Caco-2 (cell line): Measurements from ENCODE around the gene CAMSAP1. TPM values are rescaled to one million over a fixed set of nuclear protein-coding genes. Genes with fewer than 3 reads are reported as not detected.
A peak's percentile ranks its signal among the peaks of the same experiment; 100 is the strongest.

Experiments used
- BruUV-seq: library from RNA; stranded (reverse); fragments of 400-500 nt; replicated peaks from 2 replicates; lab custom pipeline; 2021; lab: Mats Ljungman, UMichigan
- CTCF ChIA-PET: fragments of 300-600 bp; sonication (Branson Sonifier 250); formaldehyde crosslinking; loops from one replicate; lab custom pipeline; 2022; ENCODE audit warnings: antibody characterized with exemption; lab: Charles Lee
- POLR2A ChIA-PET: fragments of 300-600 bp; sonication (Branson Sonifier 250); formaldehyde crosslinking; loops from one replicate; lab custom pipeline; 2022; ENCODE audit warnings: antibody characterized with exemption; lab: Charles Lee
- DNase-seq, 2 experiments: peaks; one replicate each; pipeline versions ENCODE4 v3.0.0 to v3.0.0-alpha.2; 2020 to 2022
- H3K27me3 ChIP-seq: replicated peaks from 2 replicates; pipeline ENCODE4 v1.6.0; 2011; ENCODE audit warnings: low read length; ENCODE audit not compliant: control insufficient read depth, insufficient read depth
- H3K36me3 ChIP-seq: 2 replicates; pipeline ENCODE4 v1.5.1; 2011; ENCODE audit warnings: low read length; ENCODE audit not compliant: control insufficient read depth, insufficient read depth
- H3K4me1 ChIP-seq: fragments of 250-450 bp; sonication (Bioruptor Pico); 2 replicates; pipeline ENCODE4 v1.5.1; 2020; ENCODE audit warnings: mild to moderate bottlenecking
- H3K4me3 ChIP-seq: 2 replicates; pipeline ENCODE4 v1.5.1; 2011; ENCODE audit warnings: low read depth, mild to moderate bottlenecking, control low read depth, low read length
- H3K9me3 ChIP-seq: fragments of 250-450 bp; sonication (Bioruptor Pico); 2 replicates; pipeline ENCODE4 v1.5.1; 2020; ENCODE audit warnings: mild to moderate bottlenecking, moderate library complexity
- H3K27ac Mint-ChIP-seq: one replicate; pipeline ENCODE4 v1.8.0; 2022; ENCODE audit warnings: mixed read lengths; ENCODE audit not compliant: unreplicated experiment
- H3K27me3 Mint-ChIP-seq: one replicate; pipeline ENCODE4 v1.8.0; 2022; ENCODE audit warnings: mixed read lengths; ENCODE audit not compliant: insufficient read depth, unreplicated experiment
- H3K36me3 Mint-ChIP-seq: one replicate; pipeline ENCODE4 v1.8.0; 2022; ENCODE audit warnings: mild to moderate bottlenecking, mixed read lengths; ENCODE audit not compliant: insufficient read depth, unreplicated experiment
- H3K4me1 Mint-ChIP-seq: one replicate; pipeline ENCODE4 v1.8.0; 2022; ENCODE audit warnings: low read depth, mixed read lengths; ENCODE audit not compliant: unreplicated experiment
- H3K4me3 Mint-ChIP-seq: one replicate; pipeline ENCODE4 v1.8.0; 2022; ENCODE audit warnings: mild to moderate bottlenecking, moderate library complexity, mixed read lengths; ENCODE audit not compliant: unreplicated experiment
- H3K9me3 Mint-ChIP-seq: one replicate; pipeline ENCODE4 v1.8.0; 2022; ENCODE audit warnings: mixed read lengths; ENCODE audit not compliant: unreplicated experiment
- intact Hi-C: fragments of 100-400 bp; cut with micrococcal nuclease; formaldehyde crosslinking; loops from one replicate; pipeline ENCODE4 v1.10.0; 2022; ENCODE audit not compliant: unreplicated experiment
- total RNA-seq: library from RNA; stranded (reverse); gene quantifications from 2 replicates; pipeline ENCODE4 v1.2.3, GENCODE V29; 2022
- TF ChIP-seq, protein P1 (sequence below), 2 experiments: fragments of 200-600 bp in 1 of 2; IDR thresholded peaks; 1 replicate in 1 of 2; 2 replicates in 1 of 2; pipeline versions ENCODE4 v1.5.1 to v1.8.0; 2011 to 2022; ENCODE audit warnings: antibody characterized with exemption in 1 of 2, control low read depth in 1 of 2, inconsistent platforms in 1 of 2, low read depth in 1 of 2, low read length in 1 of 2, mild to moderate bottlenecking in 1 of 2, moderate library complexity in 1 of 2; ENCODE audit not compliant: insufficient read depth in 1 of 2, severe bottlenecking in 1 of 2, unreplicated experiment in 1 of 2

CAMSAP1 gene
- total RNA-seq, 1 experiment from 2014 or later, result 31.3 TPM

DNA sequence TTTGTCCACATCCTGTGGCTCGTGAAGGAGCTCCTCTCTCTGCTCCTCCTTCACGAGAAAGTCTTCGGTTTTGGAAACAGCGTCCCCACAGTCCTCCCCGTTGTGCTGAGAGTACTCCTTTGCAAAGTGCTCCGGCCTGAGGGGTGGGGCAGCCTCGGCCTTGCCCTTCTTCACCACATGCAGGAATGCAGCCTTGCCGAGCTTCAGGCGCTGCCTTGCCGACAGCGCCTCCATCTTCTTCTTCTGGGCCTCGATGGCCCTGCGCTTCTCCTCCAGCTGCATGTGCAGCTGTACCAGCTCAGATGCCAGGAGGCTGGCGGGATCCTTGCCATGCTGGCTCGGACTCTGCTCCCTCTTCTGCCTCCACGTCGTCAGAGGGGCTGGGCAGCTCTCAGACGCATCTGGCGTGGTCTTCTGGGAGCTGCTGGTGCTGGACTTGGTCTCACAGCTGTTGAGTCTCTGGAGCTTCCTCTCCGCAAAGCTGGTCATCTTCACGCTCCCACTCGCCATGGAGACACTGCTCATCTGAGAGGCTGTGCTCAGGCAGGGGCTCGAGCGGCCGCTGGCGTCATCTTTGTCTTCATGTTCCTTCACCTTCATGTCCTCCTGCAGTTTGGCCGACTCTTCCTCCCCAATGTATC is 85.5 kb downstream of the CAMSAP1 start:
- no peaks in the 10 kb centered on the region for H3K4me1 ChIP-seq
- POLR2A ChIA-PET, result no interaction called here
- H3K36me3 ChIP-seq, result peaks cover 2% of the 10 kb centered on the region; the same call in 1 of the 2 replicates
- TF ChIP-seq, protein P1, sequence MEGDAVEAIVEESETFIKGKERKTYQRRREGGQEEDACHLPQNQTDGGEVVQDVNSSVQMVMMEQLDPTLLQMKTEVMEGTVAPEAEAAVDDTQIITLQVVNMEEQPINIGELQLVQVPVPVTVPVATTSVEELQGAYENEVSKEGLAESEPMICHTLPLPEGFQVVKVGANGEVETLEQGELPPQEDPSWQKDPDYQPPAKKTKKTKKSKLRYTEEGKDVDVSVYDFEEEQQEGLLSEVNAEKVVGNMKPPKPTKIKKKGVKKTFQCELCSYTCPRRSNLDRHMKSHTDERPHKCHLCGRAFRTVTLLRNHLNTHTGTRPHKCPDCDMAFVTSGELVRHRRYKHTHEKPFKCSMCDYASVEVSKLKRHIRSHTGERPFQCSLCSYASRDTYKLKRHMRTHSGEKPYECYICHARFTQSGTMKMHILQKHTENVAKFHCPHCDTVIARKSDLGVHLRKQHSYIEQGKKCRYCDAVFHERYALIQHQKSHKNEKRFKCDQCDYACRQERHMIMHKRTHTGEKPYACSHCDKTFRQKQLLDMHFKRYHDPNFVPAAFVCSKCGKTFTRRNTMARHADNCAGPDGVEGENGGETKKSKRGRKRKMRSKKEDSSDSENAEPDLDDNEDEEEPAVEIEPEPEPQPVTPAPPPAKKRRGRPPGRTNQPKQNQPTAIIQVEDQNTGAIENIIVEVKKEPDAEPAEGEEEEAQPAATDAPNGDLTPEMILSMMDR (IDR thresholded peaks at IDR 0.05; ENCODE audit: insufficient read depth in 1 of 2, low read depth in 1 of 2, low read length in 1 of 2, severe bottlenecking in 1 of 2, unreplicated experiment in 1 of 2), result no peak
- Mint-ChIP-seq H3K4me3 (no peak overlapping the region), H3K9me3 (no peaks in the 10 kb centered on the region), H3K36me3 (peaks cover 69% of the 10 kb centered on the region), H3K27ac (peak overlapping the region; percentile 64), H3K27me3 (no peaks in the 10 kb centered on the region), H3K4me1 (no peaks in the 10 kb centered on the region)
- H3K9me3 ChIP-seq, result no peaks in the 10 kb centered on the region
- TSS peak; percentile 46 for BruUV-seq
- intact Hi-C loops, result no loop called here
- H3K4me3 ChIP-seq, result no peak overlapping the region
- no peaks in the 10 kb centered on the region for H3K27me3 ChIP-seq
- CTCF ChIA-PET, result no interaction called here
- no peak for DNase-seq

DNA sequence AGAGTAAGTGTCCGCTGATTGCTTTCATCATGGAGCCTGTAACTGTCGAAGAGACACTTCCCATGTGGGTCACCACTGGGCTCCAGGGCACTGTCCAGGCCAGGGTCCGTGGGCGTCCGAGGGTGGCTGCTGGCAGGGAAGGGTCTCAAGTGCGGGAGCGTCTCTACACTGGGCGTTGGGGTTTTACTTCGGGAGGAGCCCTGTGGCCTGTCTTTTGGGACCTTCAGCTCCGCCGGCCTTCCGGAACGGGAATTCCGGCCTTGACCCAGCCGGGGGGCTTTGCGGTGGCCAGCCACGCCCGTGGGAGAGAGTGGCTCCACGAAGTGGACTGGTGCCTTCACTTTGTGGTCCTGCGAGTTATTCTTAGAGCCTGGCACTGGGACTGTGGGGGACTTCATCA is 86.2 kb downstream of the CAMSAP1 start:
- CTCF ChIA-PET, result interaction anchor here (1.0 kb wide), 1 partner anchor 20 kb away, joined by 4 read pairs; no protein-coding TSS in a partner anchor
- no peaks in the 10 kb centered on the region for H3K27me3 ChIP-seq
- TF ChIP-seq, protein P1 (IDR thresholded peaks at IDR 0.05; ENCODE audit: insufficient read depth in 1 of 2, low read depth in 1 of 2, low read length in 1 of 2, severe bottlenecking in 1 of 2, unreplicated experiment in 1 of 2), result no peak
- Mint-ChIP-seq H3K4me3 (no peak overlapping the region), H3K27ac (no peak overlapping the region), H3K4me1 (no peaks in the 10 kb centered on the region), H3K27me3 (no peaks in the 10 kb centered on the region), H3K36me3 (peaks cover 68% of the 10 kb centered on the region), H3K9me3 (no peaks in the 10 kb centered on the region)
- H3K9me3 ChIP-seq, result no peaks in the 10 kb centered on the region
- H3K4me1 ChIP-seq, result no peaks in the 10 kb centered on the region
- DNase-seq, result no peak
- BruUV-seq, result no TSS peak
- H3K36me3 ChIP-seq, result peaks cover 2% of the 10 kb centered on the region; the same call in 1 of the 2 replicates
- no peak overlapping the region for H3K4me3 ChIP-seq
- POLR2A ChIA-PET, result no interaction called here
- intact Hi-C loops, result no loop called here

DNA sequence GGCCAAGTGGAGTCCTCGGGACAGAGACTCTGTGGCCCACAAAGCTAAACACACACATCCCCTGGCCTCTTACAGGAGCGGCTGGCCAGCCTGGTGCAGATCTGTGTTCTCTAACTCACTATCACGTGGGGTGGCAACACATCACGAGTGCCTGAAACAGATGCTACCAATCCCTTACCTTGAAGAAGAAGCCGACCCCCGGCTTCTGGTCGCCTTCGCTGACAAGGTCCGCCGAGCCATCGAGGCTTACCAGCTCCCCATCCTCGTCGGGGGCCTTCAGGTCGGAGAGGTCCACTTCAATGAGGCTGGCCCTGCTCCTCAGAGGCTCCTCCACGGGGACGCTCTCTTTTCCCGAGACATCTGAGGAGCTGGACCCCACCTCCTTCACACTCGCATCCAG is 86.7 kb downstream of the CAMSAP1 start:
- TF ChIP-seq, protein P1 (IDR thresholded peaks at IDR 0.05; ENCODE audit: insufficient read depth in 1 of 2, low read depth in 1 of 2, low read length in 1 of 2, severe bottlenecking in 1 of 2, unreplicated experiment in 1 of 2), result no peak
- intact Hi-C loops, result no loop called here
- ChIA-PET CTCF (interaction anchor here (1.0 kb wide), 1 partner anchor 20 kb away, joined by 4 read pairs; no protein-coding TSS in a partner anchor), POLR2A (no interaction called here)
- BruUV-seq, result no TSS peak
- H3K4me1 ChIP-seq, result no peaks in the 10 kb centered on the region
- no peaks in the 10 kb centered on the region for H3K27me3 Mint-ChIP-seq
- DNase-seq, result no peak
- H3K27me3 ChIP-seq, result no peaks in the 10 kb centered on the region
- no peak overlapping the region for H3K27ac Mint-ChIP-seq
- H3K9me3 ChIP-seq, result no peaks in the 10 kb centered on the region
- H3K9me3 Mint-ChIP-seq, result no peaks in the 10 kb centered on the region
- H3K4me1 Mint-ChIP-seq, result no peaks in the 10 kb centered on the region
- no peak overlapping the region for H3K4me3 ChIP-seq
- H3K36me3 Mint-ChIP-seq, result peaks cover 68% of the 10 kb centered on the region
- H3K4me3 Mint-ChIP-seq, result no peak overlapping the region
- peaks cover 3% of the 10 kb centered on the region; the same call in 1 of the 2 replicates for H3K36me3 ChIP-seq
